Central memory CD4-positive, alpha-beta T cell (primary cell): Measurements from ENCODE around the gene ENTREP1.
"Not testable (repeated sequence)": the region's sequence is repeated elsewhere in the genome, so short reads cannot be mapped to it uniquely, and the experiment has no call there.

Experiments
- DNase-seq: peaks from one replicate; pipeline ENCODE4 v3.0.0; 2022

ENTREP1 gene

GRCh38 chr9:69376651-69377050 is 51.6 kb downstream of the ENTREP1 start:
- no peak for DNase-seq

GRCh38 chr9:69377291-69377690 is 52.3 kb downstream of the ENTREP1 start:
- DNase-seq: no peak

- DNase-seq: no peak
Observed at GRCh38 chr9:69377981-69378380, 53.0 kb downstream of the ENTREP1 start.

GRCh38 chr9:69379270-69379982 is 54.4 kb downstream of the ENTREP1 start:
- no peak for DNase-seq

- DNase-seq: no peak
Observed at GRCh38 chr9:69380301-69380700, 55.3 kb downstream of the ENTREP1 start.

- DNase-seq: no peak
Observed at GRCh38 chr9:69380811-69381210, 55.8 kb downstream of the ENTREP1 start.

- no peak for DNase-seq
Observed at GRCh38 chr9:69382135-69382534, 57.1 kb downstream of the ENTREP1 start.

GRCh38 chr9:69385581-69386033 is 60.6 kb downstream of the ENTREP1 start:
- no peak for DNase-seq

- no peak for DNase-seq
Observed at GRCh38 chr9:69386651-69387050, 61.6 kb downstream of the ENTREP1 start.

GRCh38 chr9:69388596-69388995 is 63.6 kb downstream of the ENTREP1 start:
- no peak for DNase-seq

- no peak for DNase-seq
Observed at GRCh38 chr9:69389437-69389995, 64.5 kb downstream of the ENTREP1 start.

- DNase-seq: no peak
Observed at GRCh38 chr9:69391487-69391886, 66.5 kb downstream of the ENTREP1 start.

GRCh38 chr9:69391946-69392345 is 66.9 kb downstream of the ENTREP1 start:
- no peak for DNase-seq

- DNase-seq: no peak
Observed at GRCh38 chr9:69392826-69393225, 67.8 kb downstream of the ENTREP1 start.

GRCh38 chr9:69393425-69393824 is 68.4 kb downstream of the ENTREP1 start:
- no peak for DNase-seq

GRCh38 chr9:69395718-69396117 is 70.7 kb downstream of the ENTREP1 start:
- DNase-seq: no peak

- no peak for DNase-seq
Observed at GRCh38 chr9:69396759-69397158, 71.7 kb downstream of the ENTREP1 start.

GRCh38 chr9:69397384-69398214 is 72.6 kb downstream of the ENTREP1 start:
- no peak for DNase-seq

GRCh38 chr9:69400470-69400869 is 75.5 kb downstream of the ENTREP1 start:
- no peak for DNase-seq

GRCh38 chr9:69409936-69410335 is 84.9 kb downstream of the ENTREP1 start:
- DNase-seq: not testable (repeated sequence)

- no peak for DNase-seq
Observed at GRCh38 chr9:69411246-69411645, 86.2 kb downstream of the ENTREP1 start.

GRCh38 chr9:69411931-69412740 is 87.1 kb downstream of the ENTREP1 start:
- no peak for DNase-seq

- DNase-seq: no peak
Observed at GRCh38 chr9:69412741-69413150, 87.7 kb downstream of the ENTREP1 start.
